Measurements from ENCODE around the gene LIN28B. TPM values are rescaled to one million over a fixed set of nuclear protein-coding genes. Genes with fewer than 3 reads are reported as not detected.
"Not testable (repeated sequence)": the region's sequence is repeated elsewhere in the genome, so short reads cannot be mapped to it uniquely, and the experiment has no call there.

LIN28B gene
- total RNA-seq, 1 donor from 2014 or later = not detected

GRCh38 chr6:104983776-104984175 is 26.9 kb downstream of the LIN28B start:
- DNase-seq (ENCODE audit: low spot score in 2 of 2) = no peak
- Histone ChIP-seq H3K4me3 (no peak overlapping the region), H3K27ac (no peak overlapping the region), H3K27me3 (no peaks in the 10 kb centered on the region), H3K4me1 (no peaks in the 10 kb centered on the region), H3K36me3 (no peaks in the 10 kb centered on the region), H3K9me3 (no peaks in the 10 kb centered on the region)
- TF ChIP-seq CTCF (IDR thresholded peaks at IDR 0.05) = no peak
- intact Hi-C loops (cut with DNase I) = no loop called here

GRCh38 chr6:104984831-104985230 is 27.9 kb downstream of the LIN28B start:
- no peak for DNase-seq (ENCODE audit: low spot score in 2 of 2)
- no peak for TF ChIP-seq CTCF (IDR thresholded peaks at IDR 0.05)
- H3K27ac ChIP-seq = no peak overlapping the region
- no peaks in the 10 kb centered on the region for H3K4me1 ChIP-seq
- no peaks in the 10 kb centered on the region for H3K27me3 ChIP-seq
- no peak overlapping the region for H3K4me3 ChIP-seq
- H3K9me3 ChIP-seq = no peaks in the 10 kb centered on the region
- intact Hi-C loops (cut with DNase I) = no loop called here
- no peaks in the 10 kb centered on the region for H3K36me3 ChIP-seq

GRCh38 chr6:104985875-104986274 is 29.0 kb downstream of the LIN28B start:
- H3K27ac ChIP-seq; DNase-seq (ENCODE audit: low spot score in 2 of 2); H3K9me3 ChIP-seq; intact Hi-C loops (cut with DNase I); H3K4me1 ChIP-seq; H3K4me3 ChIP-seq; H3K36me3 ChIP-seq; H3K27me3 ChIP-seq: not testable (repeated sequence)

- no peak for TF ChIP-seq CTCF (IDR thresholded peaks at IDR 0.05)
- H3K9me3 ChIP-seq = no peaks in the 10 kb centered on the region
- no peaks in the 10 kb centered on the region for H3K36me3 ChIP-seq
- no peaks in the 10 kb centered on the region for H3K4me1 ChIP-seq
- H3K27me3 ChIP-seq = no peaks in the 10 kb centered on the region
- intact Hi-C loops (cut with DNase I) = no loop called here
- no peak overlapping the region for H3K4me3 ChIP-seq
- no peak for DNase-seq (ENCODE audit: low spot score in 2 of 2)
- no peak overlapping the region for H3K27ac ChIP-seq
Measured at GRCh38 chr6:104986625-104987024, 29.7 kb downstream of the LIN28B start.

- TF ChIP-seq CTCF (IDR thresholded peaks at IDR 0.05) = no peak
- DNase-seq (ENCODE audit: low spot score in 2 of 2) = no peak
- H3K27me3 ChIP-seq = no peaks in the 10 kb centered on the region
- intact Hi-C loops (cut with DNase I) = no loop called here
- H3K4me3 ChIP-seq = no peak overlapping the region
- no peaks in the 10 kb centered on the region for H3K9me3 ChIP-seq
- H3K36me3 ChIP-seq = no peaks in the 10 kb centered on the region
- no peak overlapping the region for H3K27ac ChIP-seq
- no peaks in the 10 kb centered on the region for H3K4me1 ChIP-seq
Measured at GRCh38 chr6:104987218-104987617, 30.3 kb downstream of the LIN28B start.

- TF ChIP-seq CTCF (IDR thresholded peaks at IDR 0.05) = no peak
- intact Hi-C loops (cut with DNase I) = no loop called here
Measured at GRCh38 chr6:104990085-104990484, 33.2 kb downstream of the LIN28B start.

GRCh38 chr6:104991062-104991461 is 34.2 kb downstream of the LIN28B start:
- intact Hi-C loops (cut with DNase I); H3K27ac ChIP-seq; H3K27me3 ChIP-seq; DNase-seq (ENCODE audit: low spot score in 2 of 2); H3K4me3 ChIP-seq; H3K36me3 ChIP-seq; H3K9me3 ChIP-seq; H3K4me1 ChIP-seq: not testable (repeated sequence)

More at GRCh38 chr6:104990085-104990484, 33.2 kb downstream of the LIN28B start:
- no peak for DNase-seq (ENCODE audit: low spot score in 2 of 2)
- no peaks in the 10 kb centered on the region for H3K36me3 ChIP-seq
- H3K27me3 ChIP-seq = no peaks in the 10 kb centered on the region
- no peak overlapping the region for H3K27ac ChIP-seq
- no peak overlapping the region for H3K4me3 ChIP-seq
- no peaks in the 10 kb centered on the region for H3K9me3 ChIP-seq
- H3K4me1 ChIP-seq = no peaks in the 10 kb centered on the region

- H3K27ac ChIP-seq; H3K4me3 ChIP-seq; intact Hi-C loops (cut with DNase I); H3K9me3 ChIP-seq; DNase-seq (ENCODE audit: low spot score in 2 of 2); H3K4me1 ChIP-seq; H3K27me3 ChIP-seq; H3K36me3 ChIP-seq: not testable (repeated sequence)
Measured at GRCh38 chr6:104993576-104993975, 36.7 kb downstream of the LIN28B start.
